SK-N-SH (cell line): Measurements from ENCODE around the gene NSMCE4A.

Source experiments
- CHD2 ChIP-seq: fragments of 150-350 bp; IDR thresholded peaks from 2 replicates; pipeline ENCODE4 v1.6.1; 2018; ENCODE audit warnings: low read length; ENCODE audit not compliant: partially characterized antibody
- CTCF ChIP-seq: fragments of 200-600 bp; sonication (generic); IDR thresholded peaks from 2 replicates; pipeline ENCODE4 v1.6.1; 2017; ENCODE audit warnings: antibody characterized with exemption, mild to moderate bottlenecking, moderate library complexity
- JUND ChIP-seq: IDR thresholded peaks from 2 replicates; pipeline ENCODE4 v1.4.0; 2012
- MXI1 ChIP-seq: IDR thresholded peaks from 2 replicates; pipeline ENCODE4 v1.6.1; 2012; ENCODE audit warnings: mild to moderate bottlenecking, low read depth, low read length, improper control_type of control experiment
- POLR2AphosphoS5 ChIP-seq: IDR thresholded peaks from 2 replicates; pipeline ENCODE4 v1.6.1; 2012; ENCODE audit warnings: low read depth, low read length
- RXRA ChIP-seq: IDR thresholded peaks from 2 replicates; pipeline ENCODE4 v1.4.0; 2012; ENCODE audit warnings: low read depth, mild to moderate bottlenecking, borderline replicate concordance
- SMC3 ChIP-seq: IDR thresholded peaks from 2 replicates; pipeline ENCODE4 v1.6.1; 2012; ENCODE audit warnings: low read depth, low read length, improper control_type of control experiment
- ZBTB33 ChIP-seq: IDR thresholded peaks from 2 replicates; pipeline ENCODE4 v1.4.0; 2012; ENCODE audit warnings: low read depth, borderline replicate concordance

GRCh38 chr10:122022276-122022675 is 47.3 kb upstream of the NSMCE4A start:
- no peak for TF ChIP-seq CTCF
- no peak for TF ChIP-seq RXRA
- TF ChIP-seq JUND = no peak
- TF ChIP-seq CHD2 = no peak
- TF ChIP-seq SMC3 = no peak
- no peak for TF ChIP-seq ZBTB33
- TF ChIP-seq MXI1 = no peak
- TF ChIP-seq POLR2AphosphoS5 = no peak
